Skeletal muscle satellite cell (primary cell): ENCODE results near the gene ABCC1.
"Not testable (repeated sequence)": the region's sequence is repeated elsewhere in the genome, so short reads cannot be mapped to it uniquely, and the experiment has no call there.

Experiments used
- H3K27me3 ChIP-seq: 2 replicates; pipeline ENCODE4 v1.7.0; 2013; ENCODE audit warnings: low read length; ENCODE audit not compliant: control insufficient read depth, insufficient read depth
- H3K36me3 ChIP-seq: 2 replicates; pipeline ENCODE4 v1.7.0; 2013; ENCODE audit warnings: mild to moderate bottlenecking, control low read depth, low read length; ENCODE audit not compliant: insufficient read depth
- H3K4me1 ChIP-seq: 2 replicates; pipeline ENCODE4 v1.7.0; 2013; ENCODE audit warnings: low read length; ENCODE audit not compliant: control insufficient read depth, insufficient read depth
- H3K4me2 ChIP-seq: 2 replicates; pipeline ENCODE4 v1.7.0; 2013; ENCODE audit warnings: mild to moderate bottlenecking, low read length
- H3K4me3 ChIP-seq: 2 replicates; pipeline ENCODE4 v1.7.0; 2013; ENCODE audit warnings: low read length
- H3K9ac ChIP-seq: 2 replicates; pipeline ENCODE4 v1.7.0; 2013; ENCODE audit warnings: mild to moderate bottlenecking, low read depth, low read length, moderate library complexity
- H3K9me3 ChIP-seq: replicated peaks from 2 replicates; pipeline ENCODE4 v1.7.0; 2013; ENCODE audit warnings: mild to moderate bottlenecking, control low read depth, low read length

Gene ABCC1

DNA sequence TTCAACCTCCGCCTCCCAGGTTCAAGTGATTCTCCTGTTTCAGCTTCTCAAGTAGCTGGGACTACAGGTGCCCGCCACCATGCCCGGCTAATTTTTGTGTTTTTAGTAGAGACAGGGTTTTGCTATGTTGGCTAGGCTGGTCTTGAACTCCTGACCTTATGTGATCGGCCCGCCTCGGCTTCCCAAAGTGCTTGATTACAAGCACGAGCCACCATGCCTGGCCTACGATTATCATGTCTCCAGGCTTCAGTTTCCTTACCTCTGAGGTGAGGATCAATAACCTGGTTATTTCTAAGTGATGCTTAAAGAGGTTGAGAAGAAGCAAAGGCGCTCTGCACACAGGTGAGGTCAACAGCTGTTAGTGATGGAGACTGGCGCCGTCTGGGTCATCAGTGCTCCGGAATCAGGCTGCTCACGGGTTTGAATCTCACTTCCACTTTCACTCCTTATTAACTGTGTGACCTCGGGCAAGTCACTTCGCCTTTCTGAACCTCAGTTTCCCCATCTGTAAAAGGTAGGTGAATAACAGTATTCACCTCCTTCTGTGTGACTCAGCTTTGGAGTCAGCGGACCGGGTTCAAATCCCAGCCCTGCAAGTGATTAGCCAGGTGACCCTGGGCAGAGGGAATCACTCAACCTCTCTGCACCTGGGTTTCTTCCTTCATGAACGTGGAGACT, 745 bp upstream of the ABCC1 start:
- Histone ChIP-seq H3K4me3 (peak overlapping the region; percentile 74), H3K27me3 (no peaks in the 10 kb centered on the region), H3K36me3 (no peaks in the 10 kb centered on the region), H3K9me3 (no peaks in the 10 kb centered on the region), H3K4me2 (peak overlapping the region; percentile 96), H3K4me1 (peaks cover 36% of the 10 kb centered on the region), H3K9ac (peak overlapping the region; percentile 84)

DNA sequence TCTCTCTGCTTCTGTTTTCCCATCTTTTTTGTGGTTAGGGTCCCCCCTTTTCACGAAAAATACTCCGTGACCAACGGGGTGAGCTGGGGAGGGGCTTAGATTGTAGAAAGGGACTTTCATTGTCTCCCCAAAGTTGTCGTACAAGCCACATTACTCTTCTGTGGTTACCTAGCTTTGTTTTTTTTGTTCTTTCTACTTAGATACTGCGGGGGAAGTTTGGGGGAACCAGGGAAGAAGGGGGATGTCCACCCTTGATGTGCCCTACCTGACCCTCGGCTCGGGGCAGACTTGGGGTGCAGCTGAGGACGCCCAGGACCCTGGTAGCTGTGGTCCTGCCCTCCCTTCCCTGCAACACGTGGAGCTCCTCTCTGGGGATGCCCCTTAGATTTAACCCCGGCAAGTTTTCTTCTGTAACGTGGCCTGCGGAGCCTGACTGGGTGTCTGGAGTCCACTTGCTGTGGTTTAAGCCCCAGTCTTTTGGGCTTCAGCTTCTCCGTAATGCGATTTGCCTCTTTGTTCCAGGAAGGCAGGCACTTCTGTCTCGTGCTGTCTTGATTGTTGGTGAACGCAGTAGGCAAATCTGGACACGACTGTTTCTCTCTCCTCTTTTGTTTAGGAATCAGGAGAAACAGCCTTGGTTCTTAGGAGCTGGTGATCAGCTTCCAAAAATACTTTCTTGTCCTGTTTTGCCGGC, 892 bp downstream of the ABCC1 start:
- peak overlapping the region; percentile 95 for H3K9ac ChIP-seq
- H3K27me3 ChIP-seq = no peaks in the 10 kb centered on the region
- peak overlapping the region; percentile 73 for H3K4me3 ChIP-seq
- H3K9me3 ChIP-seq = no peaks in the 10 kb centered on the region
- H3K4me1 ChIP-seq = peaks cover 47% of the 10 kb centered on the region
- H3K36me3 ChIP-seq = peaks cover 3% of the 10 kb centered on the region
- H3K4me2 ChIP-seq = peak overlapping the region; percentile 84

DNA sequence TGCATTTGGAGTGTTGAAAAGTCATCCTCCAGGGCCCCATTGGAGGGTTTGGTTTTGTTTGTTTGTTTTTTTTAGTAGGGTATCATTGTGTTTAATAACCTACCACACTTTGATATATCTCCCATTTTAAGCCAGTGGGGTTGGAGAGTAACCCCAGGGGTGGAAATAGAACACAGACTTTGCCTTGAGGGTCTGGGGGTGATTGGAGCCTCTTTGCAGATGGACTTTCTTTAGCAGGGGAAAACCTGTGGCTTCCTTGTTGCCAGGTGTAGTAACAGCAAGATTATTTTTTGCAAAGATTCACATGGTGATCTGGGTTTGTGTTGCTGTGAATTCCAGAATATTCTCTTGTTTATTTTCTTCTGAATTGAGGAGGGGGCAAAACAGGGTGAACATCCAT, 1.5 kb downstream of the ABCC1 start:
- Histone ChIP-seq H3K4me3 (peak overlapping the region; percentile 73), H3K27me3 (no peaks in the 10 kb centered on the region), H3K4me2 (peak overlapping the region; percentile 84), H3K9ac (peak overlapping the region; percentile 95), H3K4me1 (peaks cover 46% of the 10 kb centered on the region), H3K9me3 (no peaks in the 10 kb centered on the region), H3K36me3 (peaks cover 3% of the 10 kb centered on the region)

DNA sequence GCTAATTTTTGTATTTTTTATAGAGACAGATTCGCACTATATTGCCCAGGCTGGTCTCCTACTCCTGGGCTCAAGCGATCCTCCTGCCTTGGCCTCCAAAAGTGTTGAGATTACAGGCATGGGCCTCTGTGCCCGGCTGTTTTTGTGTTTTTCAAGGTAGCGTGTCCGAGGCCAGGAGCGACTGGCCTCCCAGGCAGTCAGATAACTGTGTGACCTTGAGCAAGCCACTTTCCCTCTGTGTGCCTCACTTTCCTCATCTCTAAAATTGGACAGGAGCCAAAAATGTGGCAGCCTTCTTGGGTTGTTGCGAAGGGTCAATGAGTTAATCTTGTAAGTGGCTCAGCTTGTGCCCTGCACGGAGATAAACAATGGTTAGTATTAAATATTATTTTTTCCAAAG, 2.4 kb downstream of the ABCC1 start:
- peaks cover 3% of the 10 kb centered on the region for H3K36me3 ChIP-seq
- H3K27me3 ChIP-seq = no peaks in the 10 kb centered on the region
- no peaks in the 10 kb centered on the region for H3K9me3 ChIP-seq
- H3K9ac ChIP-seq = no peak overlapping the region
- peak overlapping the region; percentile 73 for H3K4me3 ChIP-seq
- peaks cover 38% of the 10 kb centered on the region for H3K4me1 ChIP-seq
- H3K4me2 ChIP-seq = peak overlapping the region; percentile 84

DNA sequence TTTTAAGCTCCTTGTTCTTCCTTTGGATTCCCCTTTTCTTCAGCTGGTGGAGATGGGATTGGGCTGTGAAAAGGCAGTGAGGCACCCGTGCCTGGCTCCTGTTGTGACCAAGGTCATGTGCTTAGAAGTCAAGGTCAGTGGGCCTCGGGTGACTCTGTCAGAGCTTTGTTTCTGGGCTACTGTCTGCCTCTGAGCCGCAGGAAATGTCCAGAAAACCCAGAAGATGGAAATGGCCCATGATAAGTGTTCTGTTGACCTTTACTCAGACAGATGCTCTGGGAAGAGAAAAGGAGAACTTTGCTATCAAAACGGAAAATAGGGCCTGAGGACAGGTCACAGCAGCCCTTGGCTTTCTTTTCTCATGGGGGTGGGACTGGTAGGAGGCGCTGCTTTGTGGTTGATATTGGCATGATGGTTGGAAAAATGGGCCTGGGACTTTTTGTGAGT, 2.9 kb downstream of the ABCC1 start:
- H3K4me3 ChIP-seq = peak overlapping the region; percentile 73
- H3K4me1 ChIP-seq = peaks cover 37% of the 10 kb centered on the region
- peaks cover 3% of the 10 kb centered on the region for H3K36me3 ChIP-seq
- H3K27me3 ChIP-seq = no peaks in the 10 kb centered on the region
- no peak overlapping the region for H3K9ac ChIP-seq
- H3K9me3 ChIP-seq = no peaks in the 10 kb centered on the region
- H3K4me2 ChIP-seq = peak overlapping the region; percentile 84

DNA sequence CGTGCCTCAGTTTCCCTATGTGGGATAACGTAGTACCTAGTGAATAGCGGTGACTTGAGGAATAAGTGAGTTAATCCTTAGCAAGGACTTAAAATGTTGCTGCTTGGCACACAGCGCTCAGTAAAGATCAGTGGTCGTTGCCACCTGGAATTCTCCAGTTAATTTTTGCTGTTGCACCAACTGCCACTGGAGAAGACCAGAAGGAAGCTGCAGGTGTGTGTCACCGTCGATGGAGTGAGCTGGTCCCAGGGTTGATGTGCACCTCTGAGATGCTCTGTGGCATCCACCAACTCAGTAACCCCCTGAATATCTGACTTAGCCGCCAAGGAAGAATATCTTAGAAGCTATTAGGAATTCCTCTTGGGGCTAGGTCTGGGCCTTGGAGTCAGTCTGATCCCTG, 4.1 kb downstream of the ABCC1 start:
- no peaks in the 10 kb centered on the region for H3K27me3 ChIP-seq
- H3K4me3 ChIP-seq = no peak overlapping the region
- H3K4me1 ChIP-seq = peaks cover 37% of the 10 kb centered on the region
- peaks cover 3% of the 10 kb centered on the region for H3K36me3 ChIP-seq
- no peaks in the 10 kb centered on the region for H3K9me3 ChIP-seq
- no peak overlapping the region for H3K9ac ChIP-seq
- H3K4me2 ChIP-seq = no peak overlapping the region

DNA sequence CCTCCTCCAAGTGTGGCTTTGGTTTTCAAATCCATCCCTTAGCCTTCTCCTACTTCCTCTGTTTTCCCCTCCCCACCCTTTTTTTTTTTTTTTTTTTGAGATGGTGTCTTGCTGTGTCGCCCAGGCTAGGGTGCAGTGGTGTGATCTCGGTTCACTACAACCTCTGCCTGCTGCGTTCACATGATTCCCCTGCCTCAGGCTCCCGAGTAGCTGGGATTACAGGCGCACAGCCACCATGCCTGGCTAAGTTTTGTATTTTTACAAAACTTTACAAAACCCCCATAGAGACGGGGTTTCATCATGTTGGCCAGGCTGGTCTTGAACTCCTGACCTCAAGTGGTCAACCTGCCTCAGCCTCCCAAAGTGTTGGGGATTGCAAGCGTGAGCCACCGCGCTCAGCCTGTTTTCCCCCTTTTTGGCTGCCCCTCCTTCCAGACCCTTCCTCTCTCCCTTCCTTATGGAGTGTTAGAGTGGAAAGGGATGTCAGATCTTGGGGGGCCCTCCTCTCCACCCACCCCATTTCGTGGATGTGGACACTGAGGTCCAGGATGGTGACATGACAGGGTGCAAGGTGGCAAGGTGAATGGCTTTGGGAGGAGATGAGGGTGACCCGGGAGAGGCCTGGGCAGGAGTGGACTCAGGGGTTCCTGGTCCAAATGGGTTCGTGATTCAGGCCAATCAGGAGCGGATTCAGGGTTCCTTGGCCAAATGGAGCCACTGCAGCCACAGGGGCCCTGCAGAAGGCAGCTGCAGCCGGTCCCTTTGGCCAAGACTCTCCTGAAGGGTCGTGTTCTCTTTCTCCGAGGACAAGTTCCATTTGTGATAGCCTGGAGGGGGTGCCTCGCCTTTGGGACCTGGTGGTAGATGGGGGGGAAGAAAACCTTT, 4.8 kb downstream of the ABCC1 start:
- Histone ChIP-seq H3K36me3 (peaks cover 3% of the 10 kb centered on the region), H3K27me3 (no peaks in the 10 kb centered on the region), H3K9ac (no peak overlapping the region), H3K4me3 (no peak overlapping the region), H3K9me3 (no peaks in the 10 kb centered on the region), H3K4me1 (peaks cover 32% of the 10 kb centered on the region), H3K4me2 (peak overlapping the region; percentile 23)

DNA sequence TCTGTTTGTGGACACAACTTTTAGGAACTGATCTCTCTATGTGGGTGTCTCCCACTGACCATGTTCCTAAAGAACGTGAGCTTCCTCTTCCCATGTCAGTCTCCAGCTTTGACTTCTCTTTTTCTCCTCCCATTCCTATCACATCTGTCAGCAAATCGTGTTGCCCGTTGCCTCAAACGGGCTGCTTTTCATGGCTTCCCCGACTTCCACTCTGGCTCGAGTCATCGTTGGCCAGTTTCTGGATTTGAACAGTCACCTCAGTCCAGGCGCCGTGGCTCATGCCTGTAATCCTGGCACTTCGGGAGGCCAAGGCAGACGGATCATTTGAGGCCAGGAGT, 5.4 kb downstream of the ABCC1 start:
- Histone ChIP-seq H3K27me3 (no peaks in the 10 kb centered on the region), H3K9me3 (no peaks in the 10 kb centered on the region), H3K4me2 (peak overlapping the region; percentile 23), H3K4me3 (no peak overlapping the region), H3K9ac (peak overlapping the region; percentile 3), H3K4me1 (peaks cover 32% of the 10 kb centered on the region), H3K36me3 (peaks cover 3% of the 10 kb centered on the region)

DNA sequence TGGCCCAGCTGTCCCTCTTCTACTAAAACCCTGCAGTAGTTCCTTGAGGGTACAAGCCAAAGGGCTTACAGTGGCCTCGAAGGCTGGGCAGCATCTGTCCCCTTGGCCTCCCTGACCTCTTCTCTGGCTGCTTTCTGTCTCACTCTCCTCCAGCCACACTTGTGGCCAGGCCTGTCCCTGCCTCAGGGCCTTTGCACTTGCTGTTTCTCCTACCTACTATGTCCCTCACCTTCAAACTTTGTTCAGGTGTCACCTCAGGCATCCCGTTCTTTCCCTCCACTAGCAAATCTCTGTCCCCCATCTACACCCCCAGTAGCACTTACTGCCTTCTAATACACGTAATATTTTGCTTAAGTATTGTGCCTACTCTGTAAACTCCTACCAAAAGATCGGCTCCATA, 6.0 kb downstream of the ABCC1 start:
- Histone ChIP-seq H3K4me1 (peaks cover 32% of the 10 kb centered on the region), H3K27me3 (no peaks in the 10 kb centered on the region)

DNA sequence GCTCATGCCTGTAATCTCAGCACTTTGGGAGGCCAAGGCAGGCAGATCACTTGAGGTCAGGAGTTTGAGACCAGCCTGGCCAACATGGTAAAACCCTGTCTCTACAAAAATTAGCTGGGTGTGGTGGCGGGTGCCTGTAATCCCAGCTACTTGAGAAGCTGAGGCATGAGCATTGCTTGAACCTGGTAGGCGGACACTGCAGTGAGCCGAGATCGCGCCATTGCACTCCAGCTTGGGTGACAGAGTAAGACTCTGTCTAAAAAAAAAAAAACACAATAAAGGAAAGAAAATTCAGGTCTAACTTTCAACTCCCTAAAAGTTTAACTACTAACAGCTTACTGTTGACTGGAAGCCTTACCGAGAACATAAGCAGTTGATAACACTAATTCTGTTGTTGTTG, 6.7 kb downstream of the ABCC1 start:
- peaks cover 28% of the 10 kb centered on the region for H3K4me1 ChIP-seq

More for the DNA sequence above, 6.0 kb downstream of the ABCC1 start:
- H3K36me3 ChIP-seq = peaks cover 5% of the 10 kb centered on the region
- H3K4me2 ChIP-seq = no peak overlapping the region
- H3K9ac ChIP-seq = no peak overlapping the region
- H3K9me3 ChIP-seq = no peaks in the 10 kb centered on the region
- H3K4me3 ChIP-seq = no peak overlapping the region

DNA sequence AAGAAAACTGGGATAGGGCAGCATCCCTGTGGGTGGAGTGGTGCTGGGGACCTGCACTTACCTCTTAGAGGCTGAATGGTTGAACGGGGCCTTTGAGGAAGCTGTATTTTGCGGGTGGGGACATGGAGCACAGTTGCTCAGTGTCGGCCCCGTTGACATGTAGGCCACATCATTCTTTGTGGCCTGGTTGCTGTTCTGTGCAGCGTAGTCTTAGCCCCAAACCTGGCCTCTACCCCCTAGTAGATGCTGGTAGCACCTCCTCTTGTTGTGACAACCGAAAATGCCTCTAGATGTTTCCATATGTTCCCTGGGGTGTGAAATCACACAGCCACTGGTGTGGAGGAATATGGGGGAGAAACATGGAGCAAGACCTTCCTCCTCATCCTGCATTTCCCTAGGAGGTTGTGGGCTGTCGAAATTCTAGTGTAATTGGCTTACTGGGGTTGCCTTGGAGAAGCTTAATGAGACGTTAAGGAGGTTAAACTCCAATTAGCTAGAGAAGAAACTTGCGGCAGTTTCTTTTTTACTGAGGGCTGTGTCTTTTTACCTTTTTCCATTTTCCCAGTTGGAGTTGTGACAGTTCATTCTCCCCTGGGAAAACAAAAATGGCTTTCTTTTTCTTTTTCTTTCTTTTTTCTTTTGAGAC, 9.4 kb downstream of the ABCC1 start:
- peaks cover 18% of the 10 kb centered on the region for H3K4me1 ChIP-seq
- no peak overlapping the region for H3K4me3 ChIP-seq
- H3K9ac ChIP-seq = no peak overlapping the region

More for the DNA sequence above, 6.7 kb downstream of the ABCC1 start:
- not testable (repeated sequence) for H3K36me3 ChIP-seq, H3K4me3 ChIP-seq, H3K27me3 ChIP-seq, H3K9ac ChIP-seq, H3K4me2 ChIP-seq, H3K9me3 ChIP-seq

More for the DNA sequence above, 9.4 kb downstream of the ABCC1 start:
- H3K4me2 ChIP-seq = no peak overlapping the region
- peaks cover 6% of the 10 kb centered on the region for H3K36me3 ChIP-seq
- no peaks in the 10 kb centered on the region for H3K9me3 ChIP-seq
- H3K27me3 ChIP-seq = no peaks in the 10 kb centered on the region
